ENCODE data around the gene LMO4. TPM values are rescaled to one million over a fixed set of nuclear protein-coding genes. Genes with fewer than 3 reads are reported as not detected.

The LMO4 gene
- polyA plus RNA-seq, 1 donor (not counting 4 experiments of a cell fraction or from before 2014, with no cell fraction given): 33.4 TPM

DNA sequence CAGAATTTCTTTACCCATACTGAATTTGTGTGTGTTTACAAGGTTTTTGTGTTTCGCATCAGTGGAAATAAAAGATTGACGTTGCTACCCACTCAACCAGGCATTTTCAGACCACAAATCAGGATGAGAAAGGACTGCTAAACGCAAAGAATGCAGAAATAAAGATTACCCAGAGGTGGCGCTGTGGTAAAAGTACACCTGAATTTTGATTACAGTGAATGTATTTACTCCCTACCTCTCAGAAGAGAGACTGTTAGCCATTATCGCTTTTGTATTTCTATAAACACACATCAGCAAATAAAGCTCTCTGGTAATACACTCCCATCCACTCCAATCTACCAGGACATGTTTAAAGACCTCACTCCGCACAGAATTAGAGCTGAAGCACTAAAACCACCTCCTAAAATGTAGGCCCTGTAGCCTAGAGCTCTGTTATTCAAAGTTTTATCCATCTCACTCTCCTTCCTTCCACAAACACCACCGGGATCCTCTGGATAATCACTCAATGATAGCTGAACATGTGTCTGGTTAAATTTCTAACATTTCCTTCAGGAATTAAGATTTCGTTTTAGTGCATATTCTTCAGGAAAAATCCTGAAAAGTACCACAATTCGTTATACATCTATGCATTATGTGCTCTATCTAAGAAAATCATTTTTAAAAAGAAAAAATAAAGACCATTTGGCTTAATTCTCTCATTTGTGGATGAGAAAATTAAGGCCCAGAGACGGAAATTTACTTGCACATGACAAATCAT, 2.5 kb upstream of the LMO4 start:
- dilution Hi-C loops (cut with MboI; ENCODE audit: extremely low pct_ligation_motif_present, low sequenced_read_pairs): no loop called here
- no peak for TF ChIP-seq EZH2 (IDR thresholded peaks at IDR 0.05; ENCODE audit: low read length)
- TF ChIP-seq, protein P1, sequence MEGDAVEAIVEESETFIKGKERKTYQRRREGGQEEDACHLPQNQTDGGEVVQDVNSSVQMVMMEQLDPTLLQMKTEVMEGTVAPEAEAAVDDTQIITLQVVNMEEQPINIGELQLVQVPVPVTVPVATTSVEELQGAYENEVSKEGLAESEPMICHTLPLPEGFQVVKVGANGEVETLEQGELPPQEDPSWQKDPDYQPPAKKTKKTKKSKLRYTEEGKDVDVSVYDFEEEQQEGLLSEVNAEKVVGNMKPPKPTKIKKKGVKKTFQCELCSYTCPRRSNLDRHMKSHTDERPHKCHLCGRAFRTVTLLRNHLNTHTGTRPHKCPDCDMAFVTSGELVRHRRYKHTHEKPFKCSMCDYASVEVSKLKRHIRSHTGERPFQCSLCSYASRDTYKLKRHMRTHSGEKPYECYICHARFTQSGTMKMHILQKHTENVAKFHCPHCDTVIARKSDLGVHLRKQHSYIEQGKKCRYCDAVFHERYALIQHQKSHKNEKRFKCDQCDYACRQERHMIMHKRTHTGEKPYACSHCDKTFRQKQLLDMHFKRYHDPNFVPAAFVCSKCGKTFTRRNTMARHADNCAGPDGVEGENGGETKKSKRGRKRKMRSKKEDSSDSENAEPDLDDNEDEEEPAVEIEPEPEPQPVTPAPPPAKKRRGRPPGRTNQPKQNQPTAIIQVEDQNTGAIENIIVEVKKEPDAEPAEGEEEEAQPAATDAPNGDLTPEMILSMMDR (optimal IDR thresholded peaks at IDR 0.05 in 1 of 3, IDR thresholded peaks at IDR 0.05 in 1 of 3, conservative IDR thresholded peaks at IDR 0.05 in 1 of 3; ENCODE audit: extremely low read depth in 1 of 3, insufficient read depth in 2 of 3, low read length in 3 of 3): peak; percentile 44 to 74 (median 51)
- Histone ChIP-seq H3K4me1 (ENCODE audit: control insufficient read depth, extremely low read depth, insufficient read depth, low read length) (peaks cover 10% of the 10 kb centered on the region), H3K36me3 (ENCODE audit: control insufficient read depth in 2 of 2, extremely low read depth in 1 of 2, insufficient read depth in 2 of 2, low read length in 2 of 2) (no peaks in the 10 kb centered on the region), H3K9me1 (ENCODE audit: control insufficient read depth, extremely low read depth, insufficient read depth, low read length) (no peaks in the 10 kb centered on the region), H2AFZ (ENCODE audit: control insufficient read depth, low read length) (peak overlapping the region; percentile 78), H3K9me3 (ENCODE audit: control insufficient read depth, low read depth, low read length) (no peaks in the 10 kb centered on the region), H4K20me1 (ENCODE audit: control insufficient read depth, extremely low read depth, insufficient read depth, low read length) (no peaks in the 10 kb centered on the region), H3K9ac (ENCODE audit: control insufficient read depth, extremely low read depth, insufficient read depth, low read length) (no peak overlapping the region), H3K79me2 (ENCODE audit: control insufficient read depth, insufficient read depth, low read length) (peaks cover 16% of the 10 kb centered on the region), H3K27me3 (ENCODE audit: control insufficient read depth, extremely low read depth, insufficient read depth, low read length) (no peaks in the 10 kb centered on the region), H3K4me3 (ENCODE audit: control insufficient read depth in 2 of 3, extremely low read depth in 1 of 3, insufficient read depth in 2 of 3, low read depth in 1 of 3, low read length in 3 of 3) (no peak overlapping the region), H3K27ac (ENCODE audit: control insufficient read depth, insufficient read depth, low read length) (no peak overlapping the region), H3K4me2 (ENCODE audit: control insufficient read depth, extremely low read depth, insufficient read depth, low read depth, low read length) (no peak overlapping the region)
- FAIRE-seq: peak; percentile 85
- no peak for DNase-seq (ENCODE audit: low read depth, low spot score)

- TF ChIP-seq EZH2 (IDR thresholded peaks at IDR 0.05; ENCODE audit: low read length): no peak
- Histone ChIP-seq H3K36me3 (ENCODE audit: control insufficient read depth in 2 of 2, extremely low read depth in 1 of 2, insufficient read depth in 2 of 2, low read length in 2 of 2) (peaks cover 0 to 5% of the 10 kb centered on the region in 2 experiments), H3K4me1 (ENCODE audit: control insufficient read depth, extremely low read depth, insufficient read depth, low read length) (peaks cover 17% of the 10 kb centered on the region), H4K20me1 (ENCODE audit: control insufficient read depth, extremely low read depth, insufficient read depth, low read length) (peaks cover 7% of the 10 kb centered on the region), H3K9me3 (ENCODE audit: control insufficient read depth, low read depth, low read length) (no peaks in the 10 kb centered on the region), H3K27ac (ENCODE audit: control insufficient read depth, insufficient read depth, low read length) (peak overlapping the region; percentile 87), H2AFZ (ENCODE audit: control insufficient read depth, low read length) (peak overlapping the region; percentile 89), H3K4me3 (ENCODE audit: control insufficient read depth in 2 of 3, extremely low read depth in 1 of 3, insufficient read depth in 2 of 3, low read depth in 1 of 3, low read length in 3 of 3) (peak overlapping the region; percentile 67 to 76 (median 74)), H3K4me2 (ENCODE audit: control insufficient read depth, extremely low read depth, insufficient read depth, low read depth, low read length) (peak overlapping the region; percentile 94), H3K27me3 (ENCODE audit: control insufficient read depth, extremely low read depth, insufficient read depth, low read length) (no peaks in the 10 kb centered on the region), H3K9ac (ENCODE audit: control insufficient read depth, extremely low read depth, insufficient read depth, low read length) (peak overlapping the region; percentile 89), H3K9me1 (ENCODE audit: control insufficient read depth, extremely low read depth, insufficient read depth, low read length) (no peaks in the 10 kb centered on the region), H3K79me2 (ENCODE audit: control insufficient read depth, insufficient read depth, low read length) (peaks cover 21% of the 10 kb centered on the region)
- peak; percentile 70 for FAIRE-seq
- no peak for DNase-seq (ENCODE audit: low read depth, low spot score)
- dilution Hi-C loops (cut with MboI; ENCODE audit: extremely low pct_ligation_motif_present, low sequenced_read_pairs): no loop called here
These were observed 1.1 kb upstream of the LMO4 start for GRCh38 chr1:87327376-87328271.
